Fibroblast of villous mesenchyme (primary cell): ENCODE results near the gene TYMS. TPM values are rescaled to one million over a fixed set of nuclear protein-coding genes. Genes with fewer than 3 reads are reported as not detected.

ENCODE experiments used
- DNase-seq: peaks from one replicate; pipeline ENCODE4 v3.0.0-alpha.2; 2010; ENCODE audit warnings: low read depth
- H3K4me3 ChIP-seq: 2 replicates; pipeline ENCODE4 v1.5.1; 2011; ENCODE audit warnings: low read depth, mild to moderate bottlenecking, low read length
- total RNA-seq: library from RNA; depleted of rRNA; stranded (reverse); fragments of >200 nt; gene quantifications from 2 replicates; pipeline ENCODE4 v1.2.3, GENCODE V29; 2012
- TF ChIP-seq, protein P1 (sequence below): IDR thresholded peaks from 2 replicates; pipeline ENCODE4 v1.5.1; 2012; ENCODE audit warnings: low read depth, mild to moderate bottlenecking, low read length; ENCODE audit not compliant: insufficient read depth

The TYMS gene
- total RNA-seq, 1 donor, result 15.1 TPM

DNA sequence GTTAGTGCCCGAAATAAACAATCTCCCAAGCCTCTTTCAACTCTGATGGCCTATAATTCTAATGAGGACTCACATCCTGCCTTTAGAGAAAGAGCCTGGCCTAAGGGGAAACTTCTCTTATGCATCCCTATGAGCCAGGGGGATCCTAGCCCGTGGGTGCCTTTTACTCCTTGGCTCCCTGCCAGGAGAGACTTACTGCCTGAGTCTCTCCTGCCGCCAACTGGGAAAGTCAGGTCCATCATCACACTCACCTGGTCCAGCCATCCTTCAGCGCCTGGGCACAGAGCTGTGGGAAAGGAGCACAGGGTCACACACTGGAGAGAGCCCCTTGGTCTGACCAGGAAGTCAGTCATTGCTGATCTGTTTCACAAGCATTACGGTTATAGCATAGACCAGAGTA, 30.9 kb downstream of the TYMS start:
- DNase-seq, result no peak
- no peak overlapping the region for H3K4me3 ChIP-seq
- TF ChIP-seq, protein P1, sequence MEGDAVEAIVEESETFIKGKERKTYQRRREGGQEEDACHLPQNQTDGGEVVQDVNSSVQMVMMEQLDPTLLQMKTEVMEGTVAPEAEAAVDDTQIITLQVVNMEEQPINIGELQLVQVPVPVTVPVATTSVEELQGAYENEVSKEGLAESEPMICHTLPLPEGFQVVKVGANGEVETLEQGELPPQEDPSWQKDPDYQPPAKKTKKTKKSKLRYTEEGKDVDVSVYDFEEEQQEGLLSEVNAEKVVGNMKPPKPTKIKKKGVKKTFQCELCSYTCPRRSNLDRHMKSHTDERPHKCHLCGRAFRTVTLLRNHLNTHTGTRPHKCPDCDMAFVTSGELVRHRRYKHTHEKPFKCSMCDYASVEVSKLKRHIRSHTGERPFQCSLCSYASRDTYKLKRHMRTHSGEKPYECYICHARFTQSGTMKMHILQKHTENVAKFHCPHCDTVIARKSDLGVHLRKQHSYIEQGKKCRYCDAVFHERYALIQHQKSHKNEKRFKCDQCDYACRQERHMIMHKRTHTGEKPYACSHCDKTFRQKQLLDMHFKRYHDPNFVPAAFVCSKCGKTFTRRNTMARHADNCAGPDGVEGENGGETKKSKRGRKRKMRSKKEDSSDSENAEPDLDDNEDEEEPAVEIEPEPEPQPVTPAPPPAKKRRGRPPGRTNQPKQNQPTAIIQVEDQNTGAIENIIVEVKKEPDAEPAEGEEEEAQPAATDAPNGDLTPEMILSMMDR, result no peak

DNA sequence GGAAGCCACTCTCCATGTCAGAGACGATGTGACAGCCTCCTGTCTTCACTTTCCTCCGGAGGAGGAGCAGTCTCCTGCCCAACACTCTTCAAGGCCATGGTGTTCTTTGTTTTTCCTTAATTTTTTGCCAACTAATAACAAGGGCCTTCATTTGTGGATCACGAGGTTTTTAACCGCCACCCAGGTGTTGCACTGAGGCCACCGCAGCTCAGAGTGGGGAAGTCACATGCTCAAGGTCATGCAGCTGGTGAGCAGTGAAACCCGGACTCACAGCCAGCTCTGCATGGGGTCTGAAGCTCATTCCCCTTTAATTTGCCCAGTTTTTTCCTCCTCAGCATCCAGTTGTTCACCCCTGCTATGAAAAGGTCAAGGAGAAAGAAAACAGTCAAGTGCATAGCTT, 35.4 kb downstream of the TYMS start:
- TF ChIP-seq, protein P1, result no peak
- DNase-seq, result no peak

DNA sequence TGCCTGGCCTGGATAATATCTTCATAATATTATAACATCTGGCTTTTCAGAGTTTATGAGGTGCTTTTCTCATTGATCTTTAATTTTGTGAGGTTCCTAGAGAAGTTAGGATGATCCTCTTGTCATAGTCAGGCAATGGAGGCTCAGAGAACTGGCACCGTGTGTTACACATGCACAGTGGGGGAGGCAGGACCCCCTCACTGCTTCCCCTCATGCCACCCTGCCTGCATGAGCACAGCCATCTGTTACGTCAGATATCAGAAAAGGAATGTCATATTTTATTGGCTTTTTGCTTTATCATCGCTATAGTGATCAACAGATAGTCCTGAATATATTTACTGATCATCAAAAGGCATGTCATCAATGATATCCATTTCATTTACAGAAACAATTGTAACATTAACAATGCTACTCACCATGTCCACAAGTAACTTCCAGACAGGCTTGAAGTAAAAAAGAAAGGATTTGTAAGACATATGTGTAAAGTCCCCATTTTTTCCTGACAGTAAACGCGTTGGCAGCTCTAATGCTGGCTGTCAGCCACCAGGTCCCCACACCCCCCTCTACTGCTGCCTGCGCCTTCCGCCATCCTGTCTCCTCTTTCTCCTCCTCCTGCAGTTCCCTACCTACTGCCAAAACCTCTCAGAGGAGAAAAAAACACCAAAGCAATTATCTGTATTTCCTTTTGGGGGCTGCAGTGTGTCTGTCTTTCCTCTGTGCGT, 36.2 kb downstream of the TYMS start:
- no peak overlapping the region for H3K4me3 ChIP-seq
- DNase-seq, result no peak
- TF ChIP-seq, protein P1, result no peak

More for the DNA sequence above, 35.4 kb downstream of the TYMS start:
- H3K4me3 ChIP-seq, result no peak overlapping the region

DNA sequence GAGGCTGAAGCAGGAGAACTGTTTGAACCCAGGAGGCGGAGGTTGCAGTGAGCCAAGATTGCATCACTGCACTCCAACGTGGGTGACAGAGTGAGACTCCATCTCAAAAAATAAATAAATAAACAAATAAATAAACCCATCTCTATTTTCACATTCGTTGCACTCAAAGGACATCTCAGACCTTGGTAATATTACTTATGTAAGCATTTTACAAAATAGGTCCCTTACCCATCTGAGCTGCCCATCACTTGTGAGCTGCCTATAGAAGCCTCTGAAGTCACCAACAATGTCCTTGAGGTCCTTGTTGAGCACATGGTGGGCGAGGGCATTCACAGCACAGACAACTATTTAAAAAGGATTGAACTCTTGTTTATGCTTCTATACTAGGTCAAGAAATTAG, 39.6 kb downstream of the TYMS start:
- TF ChIP-seq, protein P1, result no peak
- H3K4me3 ChIP-seq, result no peak overlapping the region
- DNase-seq, result no peak

DNA sequence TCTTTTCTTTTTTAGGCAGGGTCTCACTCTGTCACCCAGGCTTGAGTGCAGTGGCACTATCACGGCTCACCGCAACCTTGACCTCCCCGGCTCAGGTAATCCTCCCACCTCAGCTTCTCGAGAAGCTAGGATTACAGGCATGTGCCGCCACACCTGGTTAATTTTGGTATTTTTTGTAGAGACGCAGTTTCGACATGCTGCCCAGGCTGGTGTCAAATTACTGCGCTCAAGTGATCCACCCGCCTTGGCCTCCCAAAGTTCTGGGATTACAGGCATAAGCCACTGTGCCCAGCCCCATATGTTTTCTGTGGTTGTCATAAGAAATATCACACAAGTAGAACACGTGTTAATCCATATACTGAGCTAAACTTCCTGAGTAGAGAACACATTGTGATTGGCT, 40.3 kb downstream of the TYMS start:
- peak; percentile 10 for DNase-seq
- TF ChIP-seq, protein P1, result no peak
- H3K4me3 ChIP-seq, result no peak overlapping the region

DNA sequence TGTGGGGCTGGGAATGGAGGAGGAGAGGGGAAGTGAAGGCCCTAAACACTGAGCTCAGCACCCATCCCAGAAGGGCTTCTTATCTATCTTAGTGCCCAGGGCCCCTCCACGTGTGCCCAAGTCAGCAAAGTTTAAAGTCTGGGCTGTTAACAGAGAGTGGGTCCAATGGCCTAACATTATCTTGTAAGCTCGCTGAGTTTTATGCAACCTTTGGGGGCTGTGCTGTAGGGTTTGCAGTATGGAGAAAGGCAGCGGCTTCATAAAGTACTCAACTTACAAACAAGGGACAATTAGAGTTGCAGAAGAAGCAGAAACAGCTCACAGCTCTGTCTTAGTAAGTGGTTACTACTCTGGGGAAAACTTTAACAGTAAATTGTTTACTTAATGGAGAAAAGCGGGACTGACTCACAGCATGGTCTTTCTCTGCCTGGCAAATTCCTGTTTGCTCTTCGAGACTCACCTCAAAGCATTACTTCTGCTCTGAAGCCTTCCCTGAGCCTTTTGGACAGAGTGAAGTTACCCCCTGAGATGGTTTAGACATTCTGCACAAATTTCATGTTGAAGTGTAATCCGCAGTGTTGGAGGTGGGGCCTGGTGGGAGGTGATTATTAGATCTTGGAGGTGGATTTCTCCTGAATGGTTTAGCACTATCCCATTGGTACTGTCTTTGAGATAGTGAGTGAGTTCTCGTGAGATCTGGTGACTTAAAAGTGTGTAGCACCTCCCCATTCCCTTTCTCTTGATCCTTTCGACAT, 45.9 kb downstream of the TYMS start:
- peak; percentile 84 for DNase-seq
- peak overlapping the region; percentile 4 for H3K4me3 ChIP-seq
- TF ChIP-seq, protein P1, result no peak
